Stimulated activated CD4-positive, alpha-beta T cell treated with anti-CD3 and anti-CD28 coated beads, TNF-alpha, amount 100 ng/mL, for 4 hours (primary cell): ENCODE results near the gene CDK17.
A peak's percentile ranks its signal among the peaks of the same experiment; 100 is the strongest.

Experiments used
- DNase-seq, 3 experiments: peaks; one replicate each; pipeline ENCODE4 v3.0.0-alpha.2; 2020; ENCODE audit warnings: low read depth in 3 of 3

The CDK17 gene

GRCh38 chr12:96261557-96261956, 138.7 kb downstream of the CDK17 start:
- DNase-seq = no peak

DNA sequence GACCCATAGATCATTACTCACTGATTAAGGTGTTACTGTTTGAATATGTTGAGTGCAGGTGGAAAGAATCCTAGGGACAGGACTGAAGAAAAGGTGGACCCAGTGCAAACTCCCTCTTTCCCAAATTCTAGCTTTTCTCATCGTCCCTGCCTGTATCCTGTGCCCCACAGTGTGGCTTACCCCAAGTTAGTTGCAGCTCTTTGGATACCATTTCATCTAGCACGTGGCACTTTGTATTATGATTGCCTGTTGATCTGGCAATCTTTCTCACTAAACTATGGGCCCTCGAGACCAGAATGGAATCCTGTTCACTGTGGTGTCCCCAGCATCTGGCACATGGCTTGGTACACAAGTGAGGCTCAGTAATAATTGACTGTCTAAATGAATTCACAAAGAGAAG, 139.6 kb downstream of the CDK17 start:
- DNase-seq = no peak

GRCh38 chr12:96260231-96260630, 140.0 kb downstream of the CDK17 start:
- DNase-seq = no peak

- DNase-seq = no peak
Observed at GRCh38 chr12:96258104-96258961, 141.9 kb downstream of the CDK17 start.

- no peak for DNase-seq
Observed at GRCh38 chr12:96257550-96258103, 142.6 kb downstream of the CDK17 start.

DNA sequence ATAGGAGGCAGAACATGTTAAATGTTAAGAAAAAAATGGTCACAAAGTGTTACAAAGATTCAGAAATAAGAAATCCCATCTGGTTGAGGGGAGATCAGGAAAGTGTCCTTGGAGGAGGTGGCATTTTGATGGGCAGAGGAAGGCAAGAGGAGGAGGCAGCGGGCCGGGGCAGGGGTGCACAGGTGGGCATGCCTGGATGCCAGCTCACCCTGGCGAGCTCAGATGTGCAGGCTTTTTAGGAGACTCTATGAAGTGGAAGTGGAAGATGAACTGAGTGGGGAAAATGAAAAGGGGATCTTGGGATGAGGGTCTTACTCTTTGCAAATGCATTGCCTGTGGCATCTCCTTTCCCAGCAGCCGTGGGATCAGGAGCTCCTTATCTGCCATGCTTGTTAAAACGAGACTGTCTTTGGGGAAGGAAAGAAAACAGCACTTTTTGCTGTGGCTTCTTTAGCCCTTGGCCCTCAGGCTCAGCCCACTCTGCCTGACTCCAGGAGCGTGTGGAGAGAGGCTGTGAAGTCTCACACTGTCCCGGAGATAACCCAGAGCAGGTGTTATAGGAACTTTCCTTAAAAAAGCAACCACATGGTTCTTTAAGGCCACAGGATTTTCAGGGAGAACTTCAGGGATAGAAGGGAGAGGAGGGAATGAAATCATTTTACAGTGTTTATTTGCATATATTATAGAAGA, 143.4 kb downstream of the CDK17 start:
- no peak for DNase-seq

GRCh38 chr12:96255077-96255476, 145.2 kb downstream of the CDK17 start:
- DNase-seq = no peak

GRCh38 chr12:96250119-96250685, 150.0 kb downstream of the CDK17 start:
- no peak for DNase-seq

DNA sequence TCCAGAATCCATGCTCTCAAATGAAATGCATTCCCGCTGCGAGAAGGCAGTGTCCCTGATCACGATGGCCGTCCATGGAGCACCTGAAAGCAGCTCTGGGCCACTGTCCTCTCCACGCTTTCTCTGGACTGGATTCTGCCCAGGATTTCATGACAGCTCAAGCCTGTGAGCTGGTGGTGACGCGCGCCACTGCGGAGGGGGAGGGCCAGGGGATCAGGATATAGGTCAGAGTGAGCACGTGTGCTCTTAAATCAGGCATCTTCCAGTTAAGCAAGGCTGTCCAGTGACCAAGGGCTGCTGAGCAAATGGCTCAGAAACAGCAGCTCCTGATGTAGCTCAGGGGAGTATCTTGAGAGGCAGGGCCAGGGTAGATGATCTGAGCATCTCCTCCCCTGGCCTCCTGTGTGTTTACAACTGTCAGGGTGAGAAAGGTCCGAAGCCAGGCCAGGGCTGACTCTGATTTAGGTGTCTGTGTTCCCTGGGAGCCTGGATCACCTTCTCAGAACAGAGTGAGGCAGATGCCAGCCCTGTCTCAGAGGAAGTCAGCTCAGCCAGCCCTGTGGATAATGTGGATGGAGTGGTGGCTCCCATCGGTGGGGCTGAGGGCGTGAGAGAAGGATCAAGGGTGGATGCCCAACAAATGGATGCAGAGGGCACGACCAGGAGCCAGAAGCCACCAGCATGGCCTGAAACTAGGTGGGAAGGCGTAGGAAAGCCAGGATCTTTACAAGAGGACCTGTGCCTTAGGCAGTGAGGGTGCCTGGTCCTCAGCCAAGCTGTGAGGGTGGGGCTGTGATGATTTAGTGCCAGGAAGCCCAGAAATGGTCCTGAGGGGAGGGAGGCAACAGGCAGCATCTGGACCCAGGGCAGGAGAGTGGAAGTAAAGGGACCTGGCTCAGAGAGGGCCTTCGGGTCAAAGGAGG, 150.8 kb downstream of the CDK17 start:
- DNase-seq = no peak

GRCh38 chr12:96248136-96248931, 151.9 kb downstream of the CDK17 start:
- DNase-seq = no peak

DNA sequence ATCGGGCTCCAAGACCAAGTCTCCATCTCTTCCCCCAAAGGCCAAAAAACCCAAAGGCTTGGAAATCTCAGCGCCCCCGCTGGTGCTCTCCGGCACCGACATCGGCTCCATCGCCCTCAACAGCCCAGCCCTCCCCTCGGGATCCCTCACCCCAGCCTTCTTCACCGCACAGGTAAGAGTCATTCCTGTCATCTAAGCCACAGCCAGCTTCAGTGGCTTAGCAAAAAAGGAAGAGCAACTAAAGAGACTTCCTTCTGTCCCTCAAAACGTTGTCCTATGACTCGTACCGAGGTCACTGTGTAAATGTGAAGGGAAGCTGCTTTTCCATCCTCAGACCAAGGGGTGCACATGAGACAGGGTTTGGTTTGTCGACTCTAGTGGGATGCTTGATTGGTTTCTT, 152.7 kb downstream of the CDK17 start:
- DNase-seq = no peak

DNA sequence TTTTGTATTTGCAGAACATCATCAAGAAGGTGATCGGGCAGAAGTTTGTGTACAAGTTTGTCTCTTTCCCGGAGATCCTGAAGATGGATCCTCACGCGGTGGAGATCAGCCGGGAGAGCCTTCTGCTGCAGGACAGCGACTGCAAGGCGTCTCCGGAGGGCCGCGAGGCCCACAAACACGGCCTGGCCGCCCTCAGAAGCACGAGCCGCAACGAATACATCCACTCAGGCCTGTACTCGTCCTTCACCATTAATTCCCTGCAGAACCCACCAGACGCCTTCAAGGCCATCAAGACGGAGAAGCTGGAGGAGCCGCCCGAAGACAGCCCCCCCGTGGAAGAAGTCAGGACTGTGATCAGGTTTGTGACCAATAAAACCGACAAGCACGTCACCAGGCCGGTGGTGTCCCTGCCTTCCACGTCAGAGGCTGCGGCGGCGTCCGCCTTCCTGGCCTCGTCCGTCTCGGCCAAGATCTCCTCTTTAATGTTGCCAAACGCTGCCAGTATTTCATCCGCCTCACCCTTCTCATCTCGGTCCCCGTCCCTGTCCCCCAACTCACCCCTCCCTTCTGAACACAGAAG, 153.2 kb downstream of the CDK17 start:
- DNase-seq = no peak

DNA sequence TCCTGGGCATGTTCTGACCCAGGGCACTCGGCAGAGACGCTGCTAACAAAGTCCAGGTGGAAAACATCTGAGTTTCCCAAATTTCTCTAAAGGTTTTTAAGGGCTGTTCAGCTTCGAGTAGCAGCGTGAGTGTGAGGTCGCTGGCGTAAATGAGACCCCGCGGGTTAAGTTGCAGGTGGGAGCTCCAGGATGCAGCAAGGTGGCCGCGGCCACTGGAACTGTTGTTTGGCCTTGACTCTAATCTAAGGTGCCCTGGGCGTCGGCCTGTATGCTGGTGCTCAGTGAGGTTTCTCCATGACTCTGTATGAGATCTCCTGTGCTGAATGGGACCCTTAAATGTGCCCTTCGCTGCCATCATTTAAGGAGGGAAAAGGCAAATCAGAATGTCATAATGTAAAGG, 155.4 kb downstream of the CDK17 start:
- DNase-seq = no peak

DNA sequence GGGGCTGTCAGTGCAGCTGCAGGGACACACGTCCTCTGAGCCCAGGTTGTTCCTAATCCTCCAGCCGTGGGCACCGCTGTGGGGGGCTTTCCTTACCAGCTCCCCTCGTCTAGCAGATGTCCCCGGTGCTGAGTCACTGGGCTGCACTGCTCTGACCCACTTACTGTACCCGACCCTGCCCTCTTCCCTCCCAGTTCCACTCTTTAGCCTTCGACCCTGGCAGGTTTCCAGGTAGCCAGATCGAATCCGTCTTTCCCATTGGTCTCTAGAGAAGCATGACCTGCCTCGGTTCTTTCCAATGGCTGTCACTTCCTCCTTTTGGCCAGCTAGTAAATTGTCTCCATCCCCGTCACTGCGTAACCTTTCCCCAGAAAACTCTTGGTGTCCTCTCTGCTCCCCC, 157.6 kb downstream of the CDK17 start:
- no peak for DNase-seq

DNA sequence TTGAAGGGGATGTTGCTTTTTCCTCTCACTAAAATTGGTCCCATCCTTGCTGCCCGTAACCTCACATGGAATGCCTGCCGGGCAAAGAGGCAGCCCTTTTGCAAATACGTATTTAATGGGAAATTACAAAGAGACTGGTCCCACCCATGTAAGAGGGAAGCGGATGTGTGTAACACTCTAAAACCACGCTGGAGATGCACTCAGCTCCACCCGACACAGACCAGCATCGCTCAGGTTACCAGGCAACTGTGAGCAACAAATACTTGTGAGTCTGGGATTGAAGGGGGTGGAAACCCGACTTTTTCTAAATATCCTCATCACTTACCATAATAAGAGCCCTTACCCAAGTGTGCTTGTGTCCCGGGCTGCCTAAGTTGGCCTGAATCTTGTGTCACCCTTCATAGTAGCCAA, 158.4 kb downstream of the CDK17 start:
- peak in 2 of 3 experiments; percentile 26 to 37 for DNase-seq

DNA sequence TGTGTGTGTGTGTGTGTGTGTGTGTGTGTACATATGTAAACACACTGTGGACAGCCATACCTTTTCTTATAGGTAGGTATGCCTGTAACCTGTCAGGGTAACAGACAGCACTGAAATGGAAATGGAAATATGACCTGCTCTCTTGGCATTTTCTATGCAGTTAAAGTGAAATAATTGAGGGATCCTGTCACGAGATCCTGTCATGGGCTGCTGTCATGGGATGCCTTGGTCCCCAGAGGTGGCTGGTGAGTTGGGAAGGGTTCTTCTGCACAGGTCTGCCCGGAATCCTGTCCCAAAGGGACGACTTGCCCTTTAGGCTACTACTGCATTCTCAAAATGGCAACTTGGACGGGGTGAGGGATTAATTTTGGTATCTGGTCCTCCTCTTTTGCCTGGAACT, 158.8 kb downstream of the CDK17 start:
- DNase-seq = no peak

GRCh38 chr12:96240656-96241055, 159.6 kb downstream of the CDK17 start:
- no peak for DNase-seq

- no peak for DNase-seq
Observed at GRCh38 chr12:96239711-96240635, 160.3 kb downstream of the CDK17 start.
